ENCODE results near the gene COPB2. TPM values are rescaled to one million over a fixed set of nuclear protein-coding genes. Genes with fewer than 3 reads are reported as not detected.

COPB2 gene
- total RNA-seq, 4 donors from 2014 or later, result 46.7 to 59.3 (median 51.2) TPM

DNA sequence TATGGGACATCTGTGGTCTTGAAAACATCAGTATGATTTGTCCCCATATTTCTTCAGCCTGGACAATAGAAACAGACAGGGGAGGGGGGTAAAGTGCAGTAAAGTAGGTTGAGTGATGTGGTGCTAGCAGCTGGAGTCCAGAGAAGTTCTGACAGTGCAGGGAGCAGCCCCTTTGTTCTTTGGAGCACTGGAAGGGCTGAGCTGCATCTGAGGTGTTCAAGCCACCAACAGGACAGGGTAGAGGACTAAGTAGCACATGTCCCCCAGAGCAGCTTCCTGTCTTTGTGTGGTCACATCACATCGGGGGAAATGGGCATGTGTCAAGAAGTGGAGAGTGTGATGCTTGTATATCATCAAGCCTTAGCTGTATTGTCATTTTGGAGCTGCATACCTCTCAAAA is 33.6 kb downstream of the COPB2 start:
- H3K27ac ChIP-seq, result no peak overlapping the region
- no peaks in the 10 kb centered on the region for H3K27me3 ChIP-seq
- no peak overlapping the region for H3K4me3 ChIP-seq
- H3K36me3 ChIP-seq, result peaks cover 94% of the 10 kb centered on the region
- H3K9me3 ChIP-seq, result no peaks in the 10 kb centered on the region
- DNase-seq (ENCODE audit: low spot score in 2 of 2), result no peak
- TF ChIP-seq EP300 (IDR thresholded peaks at IDR 0.05) (no peak), POLR2A (IDR thresholded peaks at IDR 0.05) (no peak), POLR2AphosphoS5 (IDR thresholded peaks at IDR 0.05) (no peak)
- TF ChIP-seq, protein P1, sequence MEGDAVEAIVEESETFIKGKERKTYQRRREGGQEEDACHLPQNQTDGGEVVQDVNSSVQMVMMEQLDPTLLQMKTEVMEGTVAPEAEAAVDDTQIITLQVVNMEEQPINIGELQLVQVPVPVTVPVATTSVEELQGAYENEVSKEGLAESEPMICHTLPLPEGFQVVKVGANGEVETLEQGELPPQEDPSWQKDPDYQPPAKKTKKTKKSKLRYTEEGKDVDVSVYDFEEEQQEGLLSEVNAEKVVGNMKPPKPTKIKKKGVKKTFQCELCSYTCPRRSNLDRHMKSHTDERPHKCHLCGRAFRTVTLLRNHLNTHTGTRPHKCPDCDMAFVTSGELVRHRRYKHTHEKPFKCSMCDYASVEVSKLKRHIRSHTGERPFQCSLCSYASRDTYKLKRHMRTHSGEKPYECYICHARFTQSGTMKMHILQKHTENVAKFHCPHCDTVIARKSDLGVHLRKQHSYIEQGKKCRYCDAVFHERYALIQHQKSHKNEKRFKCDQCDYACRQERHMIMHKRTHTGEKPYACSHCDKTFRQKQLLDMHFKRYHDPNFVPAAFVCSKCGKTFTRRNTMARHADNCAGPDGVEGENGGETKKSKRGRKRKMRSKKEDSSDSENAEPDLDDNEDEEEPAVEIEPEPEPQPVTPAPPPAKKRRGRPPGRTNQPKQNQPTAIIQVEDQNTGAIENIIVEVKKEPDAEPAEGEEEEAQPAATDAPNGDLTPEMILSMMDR (IDR thresholded peaks at IDR 0.05), result no peak
- no peaks in the 10 kb centered on the region for H3K4me1 ChIP-seq
- WGBS, result 45% methylated on average over 1 of the region's 1 CpG

GRCh38 chr3:139355476-139355875 is 34.0 kb downstream of the COPB2 start:
- no peak for TF ChIP-seq EP300 (IDR thresholded peaks at IDR 0.05)
- no peak for TF ChIP-seq POLR2AphosphoS5 (IDR thresholded peaks at IDR 0.05)
- TF ChIP-seq POLR2A (IDR thresholded peaks at IDR 0.05), result no peak
- TF ChIP-seq, protein P1 (IDR thresholded peaks at IDR 0.05), result no peak
- no peaks in the 10 kb centered on the region for H3K4me1 ChIP-seq
- no peak for DNase-seq (ENCODE audit: low spot score in 2 of 2)
- H3K9me3 ChIP-seq, result no peaks in the 10 kb centered on the region
- peaks cover 94% of the 10 kb centered on the region for H3K36me3 ChIP-seq
- WGBS, result 71% methylated on average over 4 of the region's 4 CpGs
- H3K4me3 ChIP-seq, result no peak overlapping the region
- H3K27ac ChIP-seq, result no peak overlapping the region
- no peaks in the 10 kb centered on the region for H3K27me3 ChIP-seq

GRCh38 chr3:139354661-139355060 is 34.8 kb downstream of the COPB2 start:
- WGBS, result 86% methylated on average over 4 of the region's 4 CpGs
- DNase-seq (ENCODE audit: low spot score in 2 of 2), result no peak
- H3K4me1 ChIP-seq, result no peaks in the 10 kb centered on the region
- H3K9me3 ChIP-seq, result no peaks in the 10 kb centered on the region
- H3K36me3 ChIP-seq, result peaks cover 92% of the 10 kb centered on the region
- TF ChIP-seq POLR2A (IDR thresholded peaks at IDR 0.05) (no peak), EP300 (IDR thresholded peaks at IDR 0.05) (no peak), POLR2AphosphoS5 (IDR thresholded peaks at IDR 0.05) (no peak)
- TF ChIP-seq, protein P1 (IDR thresholded peaks at IDR 0.05), result no peak
- H3K27me3 ChIP-seq, result no peaks in the 10 kb centered on the region
- H3K4me3 ChIP-seq, result no peak overlapping the region
- H3K27ac ChIP-seq, result no peak overlapping the region

GRCh38 chr3:139353920-139354556 is 35.4 kb downstream of the COPB2 start:
- TF ChIP-seq, protein P1 (IDR thresholded peaks at IDR 0.05), result peak in 1 of 2 donors; percentile 32
- no peak for TF ChIP-seq POLR2A (IDR thresholded peaks at IDR 0.05)
- Histone ChIP-seq H3K27ac (no peak overlapping the region), H3K9me3 (no peaks in the 10 kb centered on the region), H3K4me1 (no peaks in the 10 kb centered on the region), H3K4me3 (no peak overlapping the region), H3K36me3 (peaks cover 91% of the 10 kb centered on the region), H3K27me3 (no peaks in the 10 kb centered on the region)
- no peak for DNase-seq (ENCODE audit: low spot score in 2 of 2)
- 85% methylated on average over 3 of the region's 3 CpGs for WGBS

GRCh38 chr3:139346771-139347170 is 42.7 kb downstream of the COPB2 start:
- TF ChIP-seq, protein P1 (IDR thresholded peaks at IDR 0.05), result no peak
- TF ChIP-seq EP300 (IDR thresholded peaks at IDR 0.05) (no peak), POLR2AphosphoS5 (IDR thresholded peaks at IDR 0.05) (no peak), POLR2A (IDR thresholded peaks at IDR 0.05) (no peak)
- no peaks in the 10 kb centered on the region for H3K9me3 ChIP-seq
- 56% methylated on average over 2 of the region's 2 CpGs for WGBS
- no peak for DNase-seq (ENCODE audit: low spot score in 2 of 2)
- H3K36me3 ChIP-seq, result peaks cover 45% of the 10 kb centered on the region
- no peak overlapping the region for H3K4me3 ChIP-seq
- no peaks in the 10 kb centered on the region for H3K27me3 ChIP-seq
- peaks cover 35% of the 10 kb centered on the region for H3K4me1 ChIP-seq
- no peak overlapping the region for H3K27ac ChIP-seq
